22Rv1 (cell line): ENCODE measurements around the gene CFAP45.

Experiments
- H3K27ac ChIP-seq: fragments of 450-650 bp; 2 replicates; pipeline ENCODE4 v1.5.1; 2017
- CTCF ChIP-seq: fragments of 450-650 bp; IDR thresholded peaks from 2 replicates; pipeline ENCODE4 v1.5.1; 2017; ENCODE audit warnings: mild to moderate bottlenecking
- ZFX ChIP-seq: fragments of 450-650 bp; IDR thresholded peaks from 2 replicates; pipeline ENCODE4 v1.6.1; 2017; ENCODE audit warnings: antibody characterized with exemption, borderline replicate concordance

The CFAP45 gene

GRCh38 chr1:159939678-159940002, 39.7 kb upstream of the CFAP45 start:
- TF ChIP-seq CTCF (no peak), ZFX (no peak)
- no peak overlapping the region; the same call in 1 of the 2 replicates for H3K27ac ChIP-seq

DNA sequence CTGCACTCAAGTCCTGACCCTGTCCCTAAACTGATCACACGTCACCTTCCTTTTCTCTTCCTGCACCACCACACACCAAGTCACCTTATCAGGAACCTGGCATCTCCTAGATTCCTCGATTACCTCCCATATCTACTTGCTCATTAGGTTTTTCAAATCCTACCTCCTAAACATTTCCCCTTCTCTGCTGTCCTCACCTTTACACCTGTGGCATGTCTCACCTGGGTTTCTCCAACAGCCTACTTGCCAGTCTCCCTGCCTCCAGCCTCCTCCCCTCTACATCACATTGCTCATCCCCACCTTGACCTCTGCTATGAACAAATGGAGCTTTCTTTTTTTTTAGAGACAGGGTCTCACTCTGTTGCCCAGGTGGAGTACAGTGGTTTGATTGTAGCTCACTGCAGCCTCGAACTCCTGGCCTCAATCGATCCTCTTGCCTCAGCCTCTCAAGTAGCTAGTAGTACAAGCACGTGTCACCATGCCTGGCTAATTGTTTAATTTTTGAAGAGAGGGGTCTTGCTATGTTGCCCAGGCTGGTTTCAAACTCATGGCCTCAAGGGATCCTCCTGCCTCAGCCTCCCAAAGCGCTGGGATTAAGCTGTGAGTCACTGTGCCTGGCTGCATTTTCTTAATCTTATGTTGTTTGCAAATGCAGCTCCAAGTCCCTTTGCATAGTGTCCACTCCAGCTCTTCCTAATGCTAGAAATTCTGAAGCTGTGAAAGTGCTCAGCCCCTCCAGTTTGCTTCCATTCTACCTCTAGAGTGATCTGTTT, 39.1 kb upstream of the CFAP45 start:
- no peak overlapping the region; the same call in 1 of the 2 replicates for H3K27ac ChIP-seq
- TF ChIP-seq CTCF: no peak
- no peak for TF ChIP-seq ZFX

GRCh38 chr1:159938211-159938852, 38.4 kb upstream of the CFAP45 start:
- peak overlapping the region; percentile 43 for H3K27ac ChIP-seq
- no peak for TF ChIP-seq CTCF
- TF ChIP-seq ZFX: no peak

GRCh38 chr1:159937054-159937750, 37.2 kb upstream of the CFAP45 start:
- TF ChIP-seq ZFX (no peak), CTCF (no peak)
- H3K27ac ChIP-seq: peak overlapping the region; percentile 43

DNA sequence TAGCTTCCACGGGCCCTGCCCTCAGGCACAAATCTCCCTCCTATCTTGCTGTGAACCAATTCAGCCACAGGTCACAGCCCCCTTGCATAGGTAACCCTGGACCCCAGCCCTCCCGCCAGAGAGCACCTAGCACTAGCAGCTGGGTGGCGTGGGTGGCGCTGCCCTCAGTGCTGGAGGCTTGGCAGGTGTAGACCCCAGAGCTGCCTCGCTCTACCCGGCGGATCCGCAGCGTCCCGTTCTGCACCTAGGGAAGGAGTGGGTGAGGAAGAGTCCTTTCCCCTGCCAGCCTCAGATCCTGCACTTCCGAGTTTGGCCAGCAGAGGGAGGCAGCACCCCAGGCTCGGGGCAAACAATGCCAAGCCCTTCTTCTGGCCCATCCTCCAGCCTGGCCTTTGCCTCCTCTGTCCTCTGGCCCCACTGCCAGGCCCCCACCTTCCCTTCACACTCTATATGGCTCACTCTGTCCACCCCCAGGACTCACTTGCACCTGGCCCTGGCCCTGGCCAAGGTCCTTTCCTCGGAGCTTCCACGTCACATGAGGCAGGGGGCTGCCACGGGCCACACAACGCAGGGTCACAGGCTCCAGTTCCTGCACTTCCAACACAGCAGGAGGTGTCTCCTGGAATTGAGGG, 36.4 kb upstream of the CFAP45 start:
- TF ChIP-seq CTCF (peak; percentile 99), ZFX (no peak)
- peak overlapping the region; percentile 43; the same call in 1 of the 2 replicates for H3K27ac ChIP-seq

DNA sequence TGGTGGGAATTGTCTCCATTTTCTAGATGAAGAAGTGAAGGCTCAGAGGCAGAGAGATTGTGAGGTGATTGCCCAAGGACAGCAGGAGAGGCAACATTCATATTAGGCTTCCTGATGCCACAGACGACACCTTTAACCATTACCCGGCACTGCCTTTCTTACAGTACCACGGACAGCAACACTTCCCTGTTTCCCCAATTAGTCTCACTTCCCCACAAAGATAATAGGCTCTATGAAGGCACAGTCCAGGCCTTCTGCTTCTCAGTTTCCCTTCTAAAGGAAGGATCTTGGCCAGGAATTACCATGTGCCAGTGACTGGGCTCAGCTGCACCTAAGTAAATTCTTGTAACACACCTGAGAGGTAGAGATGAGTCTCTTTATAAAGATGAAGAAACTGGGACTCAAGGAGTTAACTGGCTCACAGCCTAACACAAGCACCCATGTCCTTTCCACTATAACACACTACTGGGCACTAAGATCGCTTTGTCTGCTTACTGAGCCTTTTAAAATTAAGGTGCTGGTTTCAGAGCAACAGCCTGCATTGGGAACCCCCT, 35.8 kb upstream of the CFAP45 start:
- H3K27ac ChIP-seq: no peak overlapping the region
- TF ChIP-seq CTCF (no peak), ZFX (no peak)
